DOHH2 (cell line): ENCODE data around the gene LRRC4B.

Experiments
- H3F3A ChIP-seq: fragments of 200-600 bp; sonication (generic), shearing (Covaris generic); 2 replicates; pipeline ENCODE4 v1.6.0; 2016; ENCODE audit warnings: antibody characterized with exemption, mild to moderate bottlenecking; ENCODE audit not compliant: control insufficient read depth, insufficient read depth
- H3K27ac ChIP-seq: fragments of 200-600 bp; sonication (generic); 2 replicates; pipeline ENCODE4 v1.5.1; 2014; ENCODE audit warnings: low read depth, mild to moderate bottlenecking, low read length, moderate library complexity
- H3K27me3 ChIP-seq: fragments of 200-600 bp; sonication (generic); 2 replicates; pipeline ENCODE4 v1.6.1; 2014; ENCODE audit warnings: mild to moderate bottlenecking, low read length, mixed read lengths; ENCODE audit not compliant: control insufficient read depth
- H3K36me3 ChIP-seq: fragments of 200-600 bp; sonication (generic); 2 replicates; pipeline ENCODE4 v1.6.1; 2014; ENCODE audit warnings: mild to moderate bottlenecking, low read length, moderate library complexity, mixed read lengths; ENCODE audit not compliant: control insufficient read depth
- H3K4me1 ChIP-seq: fragments of 200-600 bp; sonication (generic); 2 replicates; pipeline ENCODE4 v1.6.1; 2014; ENCODE audit warnings: mild to moderate bottlenecking, low read length, mixed read lengths; ENCODE audit not compliant: control insufficient read depth
- H3K4me2 ChIP-seq: fragments of 200-600 bp; sonication (generic); 2 replicates; pipeline ENCODE4 v1.6.0; 2014; ENCODE audit warnings: mild to moderate bottlenecking, low read length, moderate library complexity
- H3K4me3 ChIP-seq: fragments of 200-600 bp; sonication (generic); 2 replicates; pipeline ENCODE4 v1.5.1; 2014; ENCODE audit warnings: mild to moderate bottlenecking, low read length, mixed read lengths
- H3K79me2 ChIP-seq: fragments of 200-600 bp; sonication (generic); 2 replicates; pipeline ENCODE4 v1.6.1; 2014; ENCODE audit warnings: mild to moderate bottlenecking, low read length, mixed read lengths; ENCODE audit not compliant: control insufficient read depth
- H3K9me2 ChIP-seq: fragments of 200-600 bp; sonication (generic); replicated peaks from 2 replicates; pipeline ENCODE4 v1.6.1; 2014; ENCODE audit warnings: mild to moderate bottlenecking, low read length, mixed read lengths; ENCODE audit not compliant: control insufficient read depth
- H3K9me3 ChIP-seq: fragments of 200-600 bp; sonication (generic); 2 replicates; pipeline ENCODE4 v1.6.1; 2014; ENCODE audit warnings: antibody characterized with exemption, low read length, mixed read lengths; ENCODE audit not compliant: control insufficient read depth, insufficient read depth
- H4K20me1 ChIP-seq: fragments of 200-600 bp; sonication (generic); 2 replicates; pipeline ENCODE4 v1.6.0; 2014; ENCODE audit warnings: low read depth, mild to moderate bottlenecking, antibody characterized with exemption, low read length, moderate library complexity; ENCODE audit not compliant: control insufficient read depth, insufficient read depth
- EZH2phosphoT487 ChIP-seq: fragments of 200-600 bp; sonication (generic); IDR thresholded peaks from 2 replicates; pipeline ENCODE4 v1.6.1; 2017; ENCODE audit warnings: borderline replicate concordance, mild to moderate bottlenecking, antibody characterized with exemption, low read length, moderate library complexity, mixed read lengths
- TF ChIP-seq, protein P1 (sequence below): fragments of 200-600 bp; sonication (generic); IDR thresholded peaks from one replicate; pipeline ENCODE4 v1.5.1; 2014; ENCODE audit warnings: antibody characterized with exemption, mild to moderate bottlenecking, low read depth, low read length; ENCODE audit not compliant: poor library complexity, severe bottlenecking

LRRC4B gene

GRCh38 chr19:50500060-50500752 is 68.0 kb downstream of the LRRC4B start:
- Histone ChIP-seq H3K27me3 (no peaks in the 10 kb centered on the region), H3K4me2 (no peak overlapping the region), H3K36me3 (no peaks in the 10 kb centered on the region), H3F3A (no peaks in the 10 kb centered on the region), H3K27ac (no peak overlapping the region), H4K20me1 (no peaks in the 10 kb centered on the region), H3K9me3 (no peaks in the 10 kb centered on the region), H3K4me3 (no peak overlapping the region), H3K9me2 (no peaks in the 10 kb centered on the region), H3K4me1 (peaks cover 4% of the 10 kb centered on the region; the same call in 1 of the 2 replicates), H3K79me2 (no peaks in the 10 kb centered on the region)
- no peak for TF ChIP-seq EZH2phosphoT487
- TF ChIP-seq, protein P1, sequence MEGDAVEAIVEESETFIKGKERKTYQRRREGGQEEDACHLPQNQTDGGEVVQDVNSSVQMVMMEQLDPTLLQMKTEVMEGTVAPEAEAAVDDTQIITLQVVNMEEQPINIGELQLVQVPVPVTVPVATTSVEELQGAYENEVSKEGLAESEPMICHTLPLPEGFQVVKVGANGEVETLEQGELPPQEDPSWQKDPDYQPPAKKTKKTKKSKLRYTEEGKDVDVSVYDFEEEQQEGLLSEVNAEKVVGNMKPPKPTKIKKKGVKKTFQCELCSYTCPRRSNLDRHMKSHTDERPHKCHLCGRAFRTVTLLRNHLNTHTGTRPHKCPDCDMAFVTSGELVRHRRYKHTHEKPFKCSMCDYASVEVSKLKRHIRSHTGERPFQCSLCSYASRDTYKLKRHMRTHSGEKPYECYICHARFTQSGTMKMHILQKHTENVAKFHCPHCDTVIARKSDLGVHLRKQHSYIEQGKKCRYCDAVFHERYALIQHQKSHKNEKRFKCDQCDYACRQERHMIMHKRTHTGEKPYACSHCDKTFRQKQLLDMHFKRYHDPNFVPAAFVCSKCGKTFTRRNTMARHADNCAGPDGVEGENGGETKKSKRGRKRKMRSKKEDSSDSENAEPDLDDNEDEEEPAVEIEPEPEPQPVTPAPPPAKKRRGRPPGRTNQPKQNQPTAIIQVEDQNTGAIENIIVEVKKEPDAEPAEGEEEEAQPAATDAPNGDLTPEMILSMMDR: no peak

DNA sequence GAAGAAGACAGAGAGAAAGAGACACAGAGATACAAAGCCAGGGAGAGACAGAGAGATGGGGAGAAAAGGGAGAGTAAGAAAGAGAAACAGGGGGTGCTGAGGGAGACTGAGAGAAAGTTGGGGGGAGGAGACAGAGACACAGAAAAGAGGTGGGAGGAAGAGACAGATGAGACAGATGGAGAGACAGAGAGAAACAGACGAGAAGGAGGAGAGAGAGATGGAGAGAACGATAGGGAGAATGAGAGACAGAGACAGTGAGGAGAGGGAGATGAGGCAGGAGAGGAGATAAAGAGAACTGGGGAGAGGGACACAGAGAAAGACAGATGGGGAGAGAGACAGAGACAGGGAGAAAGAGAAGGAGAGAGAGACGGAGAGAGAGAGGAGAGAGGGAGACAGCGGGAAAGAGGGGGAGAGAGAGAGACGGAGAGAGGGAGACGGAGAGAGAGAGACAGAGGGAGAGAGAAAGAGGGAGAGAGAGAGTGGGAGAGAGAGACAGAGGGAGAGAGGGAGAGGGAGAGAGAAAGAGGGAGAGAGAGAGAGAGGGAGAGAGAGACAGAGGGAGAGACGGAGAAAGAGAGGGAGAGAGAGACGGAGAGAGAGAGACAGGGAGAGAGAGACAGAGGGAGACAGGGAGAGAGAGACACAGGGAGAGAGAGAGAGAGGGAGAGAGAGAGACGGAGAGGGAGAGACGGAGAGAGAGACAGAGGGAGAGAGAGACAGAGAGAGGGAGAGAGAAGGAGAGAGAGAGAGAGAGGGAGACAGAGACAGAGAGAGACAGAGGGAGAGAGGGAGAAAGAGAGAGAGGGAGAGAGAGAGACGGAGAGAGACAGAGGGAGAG is 69.8 kb downstream of the LRRC4B start:
- TF ChIP-seq, protein P1: no peak
- no peak for TF ChIP-seq EZH2phosphoT487
- no peaks in the 10 kb centered on the region for H3K27me3 ChIP-seq
- H4K20me1 ChIP-seq: no peaks in the 10 kb centered on the region
- H3F3A ChIP-seq: no peaks in the 10 kb centered on the region
- no peaks in the 10 kb centered on the region for H3K9me2 ChIP-seq
- H3K4me3 ChIP-seq: no peak overlapping the region
- no peaks in the 10 kb centered on the region for H3K36me3 ChIP-seq
- no peak overlapping the region for H3K27ac ChIP-seq
- no peaks in the 10 kb centered on the region for H3K9me3 ChIP-seq
- H3K79me2 ChIP-seq: no peaks in the 10 kb centered on the region
- H3K4me2 ChIP-seq: no peak overlapping the region
- peaks cover 4% of the 10 kb centered on the region; the same call in 1 of the 2 replicates for H3K4me1 ChIP-seq

GRCh38 chr19:50497022-50497405 is 71.2 kb downstream of the LRRC4B start:
- no peaks in the 10 kb centered on the region for H4K20me1 ChIP-seq
- no peak for TF ChIP-seq EZH2phosphoT487
- TF ChIP-seq, protein P1: no peak
- no peaks in the 10 kb centered on the region for H3K36me3 ChIP-seq
- H3K27ac ChIP-seq: no peak overlapping the region
- no peaks in the 10 kb centered on the region for H3K27me3 ChIP-seq
- H3K4me3 ChIP-seq: no peak overlapping the region
- H3F3A ChIP-seq: no peaks in the 10 kb centered on the region; the same call in 1 of the 2 replicates
- H3K4me2 ChIP-seq: no peak overlapping the region
- no peaks in the 10 kb centered on the region for H3K79me2 ChIP-seq
- H3K9me3 ChIP-seq: no peaks in the 10 kb centered on the region
- no peaks in the 10 kb centered on the region for H3K9me2 ChIP-seq
- H3K4me1 ChIP-seq: peaks cover 12% of the 10 kb centered on the region
